Esophagus squamous epithelium (tissue), 5 donors: Measurements from ENCODE around the gene C3orf22. TPM values are rescaled to one million over a fixed set of nuclear protein-coding genes. Genes with fewer than 3 reads are reported as not detected.

Experiments used
- DNase-seq: peaks from one replicate; lab custom pipeline; 2025; lab: John Stamatoyannopoulos, UW
- H3K27ac ChIP-seq, 4 donors: fragments of 200-600 bp; sonication (generic); one replicate each; pipeline ENCODE4 v1.5.1; 2016 to 2019; ENCODE audit warnings: mild to moderate bottlenecking in 1 of 4
- H3K27me3 ChIP-seq, 4 donors: fragments of 200-600 bp; sonication (generic); 1 replicate in 3 of 4; 2 replicates in 1 of 4; pipeline versions ENCODE4 v1.5.1 to v1.6.0; 2017 to 2021; ENCODE audit warnings: antibody characterized with exemption in 1 of 4
- H3K36me3 ChIP-seq, 3 donors: fragments of 200-600 bp; sonication (generic); one replicate each; pipeline ENCODE4 v1.5.1; 2016 to 2019
- H3K4me1 ChIP-seq, 3 donors: fragments of 200-600 bp; sonication (generic); one replicate each; pipeline ENCODE4 v1.5.1; 2017 to 2019
- H3K4me3 ChIP-seq, 4 donors: fragments of 200-600 bp; sonication (generic); 1 replicate in 3 of 4; 2 replicates in 1 of 4; pipeline ENCODE4 v1.5.1; 2016 to 2019; ENCODE audit warnings: mild to moderate bottlenecking in 2 of 4, moderate library complexity in 1 of 4
- H3K9me3 ChIP-seq, 3 donors: fragments of 200-600 bp; sonication (generic); one replicate each; pipeline ENCODE4 v1.5.1; 2016 to 2019
- CTCF ChIP-seq, 6 experiments: fragments of 450-650 bp in 4 of 6; fragments of 200-600 bp in 2 of 6; sonication (generic) in 2 of 6; IDR thresholded peaks; one replicate each; pipeline ENCODE4 v1.5.1; 2016 to 2019; ENCODE audit warnings: antibody characterized with exemption in 6 of 6, mild to moderate bottlenecking in 4 of 6, moderate library complexity in 4 of 6
- POLR2A ChIP-seq, 4 donors: fragments of 450-650 bp; IDR thresholded peaks; one replicate each; pipeline ENCODE4 v1.6.1; 2017; ENCODE audit warnings: antibody characterized with exemption in 4 of 4, mild to moderate bottlenecking in 4 of 4, moderate library complexity in 3 of 4
- WGBS, 2 donors: methylation state at CpG; one replicate each; pipeline ENCODE4 v1.1.5; 2018; 5-methylcytosine and 5-hydroxymethylcytosine counted together
- intact Hi-C: fragments of 100-400 bp; cut with DNase I; formaldehyde crosslinking; loops from one replicate; pipeline ENCODE4 v1.15.0; 2022
- total RNA-seq, 4 donors: library from RNA; depleted of rRNA; stranded (reverse); fragments of >200 nt; gene quantifications; one replicate each; pipeline ENCODE4 v1.1.0, GENCODE V29; 2016
- donor health status: DM: yes; HTN: yes; CAD: no.

Gene C3orf22
- total RNA-seq, 4 donors from 2014 or later: not detected

- intact Hi-C loops: no loop called here
- Histone ChIP-seq H3K27me3 (peaks cover 0 to 69% (median 0%) of the 10 kb centered on the region in 4 donors), H3K4me3 (no peak overlapping the region), H3K27ac (no peak overlapping the region), H3K4me1 (peaks cover 4 to 8% (median 5%) of the 10 kb centered on the region in 3 donors), H3K36me3 (no peaks in the 10 kb centered on the region), H3K9me3 (peaks cover 0 to 5% (median 0%) of the 10 kb centered on the region in 3 donors)
- TF ChIP-seq CTCF (IDR thresholded peaks at IDR 0.05): no peak
- TF ChIP-seq POLR2A (IDR thresholded peaks at IDR 0.05): no peak
- 64 to 71% methylated on average over 17 to 23 of the region's 24 CpGs for WGBS, 2 donors
- DNase-seq: no peak
These were observed 17.6 kb downstream of the C3orf22 start for GRCh38 chr3:126540951-126541627.

GRCh38 chr3:126540342-126540849 is 18.3 kb downstream of the C3orf22 start:
- H3K4me1 ChIP-seq: peaks cover 4 to 8% (median 5%) of the 10 kb centered on the region in 3 donors
- intact Hi-C loops: no loop called here
- DNase-seq: no peak
- H3K36me3 ChIP-seq: no peaks in the 10 kb centered on the region
- H3K27ac ChIP-seq: no peak overlapping the region
- H3K27me3 ChIP-seq: peaks cover 0 to 71% (median 0%) of the 10 kb centered on the region in 4 donors
- TF ChIP-seq POLR2A (IDR thresholded peaks at IDR 0.05): no peak
- H3K4me3 ChIP-seq: no peak overlapping the region
- 1 to 22% methylated on average over 9 of the region's 9 CpGs for WGBS, 2 donors
- H3K9me3 ChIP-seq: peaks cover 0 to 5% (median 0%) of the 10 kb centered on the region in 3 donors

- H3K36me3 ChIP-seq: no peaks in the 10 kb centered on the region
- DNase-seq: no peak
- H3K9me3 ChIP-seq: peaks cover 0 to 5% (median 0%) of the 10 kb centered on the region in 3 donors
- WGBS, 2 donors: 96 to 99% methylated on average over 10 of the region's 10 CpGs
- peaks cover 4 to 8% (median 5%) of the 10 kb centered on the region in 3 donors for H3K4me1 ChIP-seq
- no peak overlapping the region for H3K27ac ChIP-seq
- no peak for TF ChIP-seq CTCF (IDR thresholded peaks at IDR 0.05)
- no peak for TF ChIP-seq POLR2A (IDR thresholded peaks at IDR 0.05)
- H3K27me3 ChIP-seq: peaks cover 0 to 78% (median 0%) of the 10 kb centered on the region in 4 donors
- intact Hi-C loops: no loop called here
- H3K4me3 ChIP-seq: no peak overlapping the region
These were observed 19.0 kb downstream of the C3orf22 start for GRCh38 chr3:126539558-126540250.

GRCh38 chr3:126538966-126539365 is 19.8 kb downstream of the C3orf22 start:
- no peak for TF ChIP-seq POLR2A (IDR thresholded peaks at IDR 0.05)
- no peak for TF ChIP-seq CTCF (IDR thresholded peaks at IDR 0.05)
- DNase-seq: no peak
- Histone ChIP-seq H3K9me3 (peaks cover 0 to 5% (median 0%) of the 10 kb centered on the region in 3 donors), H3K27me3 (peaks cover 0 to 81% (median 0%) of the 10 kb centered on the region in 4 donors), H3K36me3 (no peaks in the 10 kb centered on the region), H3K27ac (no peak overlapping the region), H3K4me3 (no peak overlapping the region), H3K4me1 (peaks cover 4 to 8% (median 5%) of the 10 kb centered on the region in 3 donors)
- WGBS, 2 donors: 26 to 38% methylated on average over 4 to 5 of the region's 5 CpGs
- intact Hi-C loops: no loop called here

GRCh38 chr3:126538316-126538715 is 20.4 kb downstream of the C3orf22 start:
- intact Hi-C loops: no loop called here
- TF ChIP-seq POLR2A (IDR thresholded peaks at IDR 0.05): no peak
- no peak for TF ChIP-seq CTCF (IDR thresholded peaks at IDR 0.05)

More at GRCh38 chr3:126538316-126538715, 20.4 kb downstream of the C3orf22 start:
- peaks cover 0 to 5% (median 0%) of the 10 kb centered on the region in 3 donors for H3K9me3 ChIP-seq
- no peak for DNase-seq
- peaks cover 0 to 79% (median 0%) of the 10 kb centered on the region in 4 donors for H3K27me3 ChIP-seq
- H3K4me3 ChIP-seq: no peak overlapping the region
- H3K4me1 ChIP-seq: peaks cover 4 to 8% (median 5%) of the 10 kb centered on the region in 3 donors
- H3K36me3 ChIP-seq: no peaks in the 10 kb centered on the region
- WGBS, 2 donors: 50% methylated on average over 1 of the region's 9 CpGs; no CpG with 5 or more reads in 1 of the 2 donors
- no peak overlapping the region for H3K27ac ChIP-seq
